Cerebellar cortex (tissue), 1 donor: ENCODE measurements around the gene EFS.
"Not testable (repeated sequence)": the region's sequence is repeated elsewhere in the genome, so short reads cannot be mapped to it uniquely, and the experiment has no call there.

Experiments
- DNase-seq: peaks from one replicate; pipeline ENCODE4 v3.0.0-alpha.2; 2015; ENCODE audit warnings: low spot score

Gene EFS

DNA sequence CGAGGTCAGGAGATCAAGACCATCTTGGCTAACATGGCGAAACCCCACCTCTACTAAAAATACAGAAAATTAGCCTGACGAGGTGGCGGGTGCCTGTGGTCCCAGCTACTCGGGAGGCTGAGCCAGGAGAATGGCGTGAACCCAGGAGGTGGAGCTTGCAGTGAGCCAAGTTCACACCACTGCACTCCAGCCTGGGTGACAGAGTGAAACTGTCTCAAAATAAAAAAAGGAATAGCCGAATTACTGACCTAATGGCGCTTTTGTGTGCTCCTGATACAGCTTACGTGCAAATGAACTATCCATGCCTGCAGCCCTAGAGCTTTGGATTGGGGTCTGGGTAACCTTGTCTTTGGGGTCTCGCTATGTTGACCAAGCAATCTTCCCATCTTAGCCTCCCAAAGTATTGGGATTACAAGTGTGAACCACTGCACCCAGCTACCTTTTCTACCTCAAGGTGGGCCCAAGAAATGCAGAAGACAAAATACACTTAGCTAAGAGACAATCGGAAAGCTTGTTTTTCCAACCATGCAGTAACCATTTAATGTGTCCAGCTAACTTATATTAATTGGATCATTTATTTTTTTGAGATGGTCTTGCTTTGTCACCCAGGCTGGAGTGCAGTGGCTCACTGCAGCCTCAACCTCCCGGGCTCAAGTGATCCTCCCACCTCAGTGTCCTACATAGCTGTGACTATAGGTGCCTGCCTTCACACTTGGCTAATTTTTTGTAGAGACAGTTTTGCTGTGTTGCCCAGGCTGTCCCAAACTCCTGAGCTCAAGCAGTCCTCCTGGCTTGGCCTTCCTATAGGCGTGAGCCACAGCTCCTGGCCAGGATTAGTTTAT is 38.3 kb downstream of the EFS start:
- DNase-seq, result peak; percentile 34

- DNase-seq, result not testable (repeated sequence)
These were observed 39.2 kb downstream of the EFS start for GRCh38 chr14:23325746-23326145.

- no peak for DNase-seq
These were observed 40.0 kb downstream of the EFS start for GRCh38 chr14:23324993-23325392.

- no peak for DNase-seq
These were observed 40.5 kb downstream of the EFS start for GRCh38 chr14:23324455-23324846.

DNA sequence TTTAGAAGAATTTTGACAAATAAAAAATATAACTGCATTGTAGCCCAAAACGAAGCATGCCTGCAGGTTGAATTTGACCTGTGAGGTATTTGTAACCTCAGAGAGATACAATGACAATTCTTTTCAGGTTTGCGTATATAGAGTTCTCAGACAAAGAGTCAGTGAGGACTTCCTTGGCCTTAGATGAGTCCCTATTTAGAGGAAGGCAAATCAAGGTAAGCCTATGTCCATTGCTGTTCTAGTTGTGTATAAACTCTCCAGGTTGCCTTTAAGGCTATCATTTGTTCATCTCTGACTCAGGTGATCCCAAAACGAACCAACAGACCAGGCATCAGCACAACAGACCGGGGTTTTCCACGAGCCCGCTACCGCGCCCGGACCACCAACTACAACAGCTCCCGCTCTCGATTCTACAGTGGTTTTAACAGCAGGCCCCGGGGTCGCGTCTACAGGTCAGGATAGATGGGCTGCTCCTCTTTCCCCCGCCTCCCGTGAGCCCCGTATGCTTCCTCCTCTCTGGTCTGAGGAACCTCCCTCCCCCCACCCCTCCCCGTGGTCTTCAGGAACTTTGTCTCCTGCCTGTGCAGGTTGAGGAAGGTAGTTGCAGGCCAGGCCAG is 41.0 kb downstream of the EFS start:
- DNase-seq, result no peak

DNA sequence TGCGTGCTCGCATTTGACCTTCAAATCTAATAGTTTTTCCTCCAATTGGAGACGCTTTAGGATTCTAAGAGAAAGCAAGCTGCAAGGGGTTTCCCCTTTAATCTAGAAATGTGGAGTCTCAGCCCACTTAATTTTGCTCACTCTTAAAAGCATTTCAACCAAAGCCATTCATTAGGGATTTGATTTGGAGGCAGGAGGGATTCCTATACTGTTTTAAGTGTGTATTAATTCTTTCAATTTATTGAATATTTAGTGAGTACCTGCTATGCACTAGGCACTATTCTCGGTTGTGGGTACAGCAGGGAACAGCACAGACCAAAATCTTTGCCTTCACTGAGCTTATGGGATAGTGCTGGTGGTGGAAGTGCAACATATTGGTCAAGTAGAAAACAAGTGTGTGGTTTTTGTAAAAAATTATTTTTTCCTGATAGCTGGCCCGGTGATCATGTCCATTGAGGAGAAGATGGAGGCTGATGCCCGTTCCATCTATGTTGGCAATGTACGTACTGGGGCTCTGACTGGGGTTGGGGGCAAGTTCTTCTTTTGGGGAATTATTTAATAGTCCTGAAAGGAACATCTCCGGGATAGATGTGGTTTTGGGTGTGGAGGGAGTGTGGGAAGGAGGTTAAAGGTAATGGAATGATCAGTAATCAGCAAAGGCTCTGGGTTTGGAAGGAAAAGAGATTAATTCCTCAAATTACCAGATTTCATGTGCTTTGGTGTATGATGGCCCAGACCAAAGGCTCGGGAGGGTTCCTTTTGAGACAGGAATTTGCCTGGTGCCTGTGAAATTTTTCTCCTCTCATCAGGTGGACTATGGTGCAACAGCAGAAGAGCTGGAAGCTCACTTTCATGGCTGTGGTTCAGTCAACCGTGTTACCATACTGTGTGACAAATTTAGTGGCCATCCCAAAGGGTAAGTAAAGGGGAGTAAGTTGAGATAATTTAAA is 42.1 kb downstream of the EFS start:
- DNase-seq, result no peak

DNA sequence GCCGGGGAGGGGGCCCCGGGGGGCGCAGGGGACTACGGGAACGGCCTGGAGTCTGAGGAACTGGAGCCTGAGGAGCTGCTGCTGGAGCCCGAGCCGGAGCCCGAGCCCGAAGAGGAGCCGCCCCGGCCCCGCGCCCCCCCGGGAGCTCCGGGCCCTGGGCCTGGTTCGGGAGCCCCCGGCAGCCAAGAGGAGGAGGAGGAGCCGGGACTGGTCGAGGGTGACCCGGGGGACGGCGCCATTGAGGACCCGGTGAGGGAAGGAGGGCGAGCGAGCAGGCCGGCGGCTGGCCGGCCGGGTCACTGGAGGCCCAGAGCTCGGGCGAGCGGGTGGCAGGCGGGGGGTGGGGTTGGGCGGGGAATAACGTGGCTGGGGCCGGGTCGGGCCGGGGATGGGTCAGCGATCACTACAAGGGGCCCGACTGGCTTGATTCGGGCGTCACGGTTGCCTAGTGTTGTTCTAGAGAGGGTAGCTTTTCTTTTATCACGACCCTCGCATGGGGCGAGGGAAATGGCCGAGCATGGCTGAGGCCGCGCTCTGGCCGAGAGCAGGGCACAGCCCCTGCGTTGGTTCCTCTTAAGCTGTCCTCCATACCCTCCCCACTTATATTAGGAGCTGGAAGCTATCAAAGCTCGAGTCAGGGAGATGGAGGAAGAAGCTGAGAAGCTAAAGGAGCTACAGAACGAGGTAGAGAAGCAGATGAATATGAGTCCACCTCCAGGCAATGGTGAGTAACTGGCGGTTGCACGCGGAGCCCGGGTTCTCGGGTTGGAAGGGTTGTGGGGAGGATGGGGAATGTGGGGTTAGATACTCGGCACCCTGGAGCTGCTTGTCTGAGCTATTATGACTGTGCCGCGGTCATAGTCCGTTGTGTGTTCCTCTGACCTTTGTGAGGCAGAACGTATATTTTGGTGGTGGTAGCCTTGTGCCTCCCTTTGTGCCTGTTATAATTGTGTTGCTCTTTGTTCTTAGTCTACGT is 43.1 kb downstream of the EFS start:
- no peak for DNase-seq

DNA sequence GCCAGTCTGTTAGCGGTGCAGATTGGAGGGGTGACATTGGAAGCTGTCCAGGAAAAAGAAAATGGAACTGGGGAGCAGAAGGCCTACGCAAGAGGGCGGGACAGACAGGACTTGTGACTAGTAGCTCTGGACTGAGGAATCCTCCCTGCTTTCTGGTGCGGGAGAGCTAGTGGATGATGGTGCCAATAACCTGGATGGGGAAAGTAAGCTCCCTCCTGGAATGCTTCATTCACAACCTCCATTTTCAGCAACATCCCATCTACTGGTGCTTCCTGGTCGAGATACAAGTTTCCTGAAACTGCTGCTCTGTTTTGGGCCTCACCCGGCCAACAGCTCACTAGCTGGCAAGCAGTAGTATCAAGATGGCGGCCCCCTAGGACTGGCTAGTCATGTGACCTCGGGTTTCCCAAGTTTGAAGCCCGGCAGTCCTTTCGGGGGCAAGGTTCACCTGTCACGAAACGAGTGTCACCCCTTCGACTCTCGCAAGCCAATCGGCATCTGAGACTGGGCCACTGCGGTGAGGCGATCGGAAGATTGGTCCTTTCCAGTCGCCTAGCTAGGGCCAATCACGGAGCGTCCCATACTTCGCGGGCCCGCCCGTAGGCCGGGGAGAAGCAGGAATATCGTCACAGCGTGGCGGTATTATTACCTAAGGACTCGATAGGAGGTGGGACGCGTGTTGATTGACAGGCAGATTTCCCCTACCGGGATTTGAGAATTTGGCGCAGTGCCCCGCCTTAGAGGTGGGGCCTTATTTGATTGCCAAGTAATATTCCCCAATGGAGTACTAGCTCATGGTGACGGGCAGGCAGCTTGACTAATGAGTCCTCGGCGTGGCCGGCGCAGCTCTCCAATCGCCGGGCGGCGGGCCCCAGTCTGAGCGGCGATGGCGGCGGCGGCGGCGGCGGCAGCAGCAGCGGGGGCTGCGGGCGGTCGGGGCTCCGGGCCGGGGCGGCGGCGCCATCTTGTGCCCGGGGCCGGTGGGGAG is 44.1 kb downstream of the EFS start, which contains the start of gene PABPN1:
Gene PABPN1, plus strand, starts transcription at position 874 of the 988 bp plus-strand sequence. Its CDS starts 13 bp downstream, at position 887.
- DNase-seq, result peak; percentile 100

- no peak for DNase-seq
These were observed 45.0 kb downstream of the EFS start for GRCh38 chr14:23319746-23320583.

DNA sequence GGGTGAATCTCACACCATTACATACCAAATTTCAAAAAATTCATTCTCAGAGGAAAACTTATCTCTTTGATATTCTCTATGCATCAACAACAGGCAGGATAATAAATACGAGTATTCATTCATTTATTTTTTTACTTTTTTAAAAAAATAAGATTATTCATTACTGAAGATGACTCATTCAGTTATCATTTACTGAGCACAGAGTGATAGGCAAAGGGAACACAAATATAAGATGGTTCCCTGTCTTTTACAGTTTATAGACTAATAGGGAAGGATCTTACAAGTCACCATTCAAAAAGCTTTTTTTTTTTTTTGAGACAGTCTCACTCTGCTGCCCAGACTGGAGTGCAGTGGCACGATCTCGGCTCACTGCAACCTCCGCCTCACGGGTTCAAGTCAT is 48.7 kb downstream of the EFS start:
- no peak for DNase-seq

DNA sequence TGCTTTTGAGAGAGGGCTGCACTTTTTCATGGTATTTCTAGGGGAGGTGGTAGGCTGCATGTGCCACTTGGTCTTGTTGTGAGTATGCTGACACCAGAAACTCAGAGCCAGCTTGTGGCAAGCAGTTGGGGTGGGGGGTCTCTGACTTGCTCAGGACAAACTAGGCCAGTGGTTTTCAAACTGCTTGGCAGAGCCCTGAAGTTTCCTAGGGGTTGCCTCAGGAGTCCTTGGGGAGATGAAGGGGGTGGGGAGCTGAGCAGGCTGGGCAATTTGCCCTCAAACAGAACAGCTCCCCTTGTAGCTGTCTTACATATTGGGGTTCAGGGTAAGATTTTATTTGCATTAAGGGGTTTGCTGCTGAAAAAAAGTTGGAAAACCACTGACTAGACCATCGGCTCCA is 54.4 kb downstream of the EFS start:
- no peak for DNase-seq

GRCh38 chr14:23308721-23309445 is 56.1 kb downstream of the EFS start:
- no peak for DNase-seq

GRCh38 chr14:23307687-23308644 is 57.0 kb downstream of the EFS start:
- DNase-seq, result no peak

DNA sequence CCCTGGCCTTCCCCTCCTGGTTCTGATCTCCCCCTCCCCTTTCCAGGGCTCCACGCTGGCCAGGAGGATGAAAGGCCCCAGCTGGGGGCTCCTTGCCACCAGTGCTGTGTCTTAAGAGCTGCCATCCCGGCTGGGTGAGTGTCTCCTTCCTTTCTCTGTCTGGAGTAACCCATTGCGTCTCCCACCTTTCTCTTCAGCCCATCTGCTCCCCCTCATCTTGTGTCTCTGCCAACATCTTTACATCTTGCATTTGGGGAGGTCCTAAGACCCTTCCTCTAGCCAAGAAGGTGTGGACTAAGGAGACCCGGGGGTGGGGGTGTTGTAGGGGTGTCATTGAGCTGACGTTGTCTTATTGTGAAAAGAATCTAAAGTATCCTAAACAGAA is 57.8 kb downstream of the EFS start:
- DNase-seq, result no peak

GRCh38 chr14:23306412-23307145 is 58.4 kb downstream of the EFS start, which contains the start of gene BCL2L2:
Gene BCL2L2, plus strand, starts transcription at chr14:23306833. Its CDS starts 935 bp downstream, at chr14:23307768.
- DNase-seq, result peak; percentile 93
